Measurements from ENCODE around the gene CCDC179. TPM values are rescaled to one million over a fixed set of nuclear protein-coding genes. Genes with fewer than 3 reads are reported as not detected.

CCDC179 gene
- total RNA-seq = not detected
- 0.09 TPM for polyA plus RNA-seq
- long read RNA-seq, donor 1 = 0 reads
- long read RNA-seq, donor 2 = 0 reads
- long read RNA-seq, donor 3 = 0 reads
- long read RNA-seq, donor 4 = 0 reads
- long read RNA-seq, donor 5 = 0 reads
- long read RNA-seq, donor 6 = 0 reads
- long read RNA-seq, donor 7 = 0 reads
- long read RNA-seq, donor 8 = 0 reads
- long read RNA-seq, donor 9 = 0 reads
- long read RNA-seq, donor 10 = 0 reads

- H3K4me1 ChIP-seq (ENCODE audit: control insufficient read depth in 2 of 2, insufficient read depth in 2 of 2, low read length in 2 of 2) = no peaks in the 10 kb centered on the region
- H3K27ac ChIP-seq (ENCODE audit: low read depth in 1 of 2, low read length in 1 of 2) = no peak within 1 kb of the TSS
- 100% methylated on average over 4 of the region's 4 CpGs for WGBS
- H3K9me3 ChIP-seq (ENCODE audit: control insufficient read depth in 2 of 2, insufficient read depth in 1 of 2, low read length in 1 of 2) = no peaks in the 10 kb centered on the region
- no peak within 1 kb of the TSS for H3K4me3 ChIP-seq (ENCODE audit: low read length in 2 of 2)
- no peak for DNase-seq (ENCODE audit: low read depth in 6 of 9, low spot score in 9 of 9)
- H3K36me3 ChIP-seq (ENCODE audit: control insufficient read depth in 2 of 2, insufficient read depth in 2 of 2, low read length in 1 of 2) = no peaks in the 10 kb centered on the region
- H3K27me3 ChIP-seq (ENCODE audit: control insufficient read depth in 2 of 2, insufficient read depth in 1 of 2, low read length in 1 of 2) = no peaks in the 10 kb centered on the region
Observed at GRCh38 chr11:22860241-22860640, at the start of gene CCDC179. Gene CCDC179, minus strand, starts transcription at chr11:22860474. Its CDS starts 53 bp downstream, at chr11:22860421.

GRCh38 chr11:22903782-22904181 lies 43.5 kb upstream of the CCDC179 start:
- Histone ChIP-seq H3K27me3 (ENCODE audit: control insufficient read depth in 2 of 2, insufficient read depth in 1 of 2, low read length in 1 of 2) (no peaks in the 10 kb centered on the region), H3K27ac (ENCODE audit: low read depth in 1 of 2, low read length in 1 of 2) (no peak overlapping the region), H3K36me3 (ENCODE audit: control insufficient read depth in 2 of 2, insufficient read depth in 2 of 2, low read length in 1 of 2) (no peaks in the 10 kb centered on the region), H3K4me1 (ENCODE audit: control insufficient read depth in 2 of 2, insufficient read depth in 2 of 2, low read length in 2 of 2) (no peaks in the 10 kb centered on the region), H3K4me3 (ENCODE audit: low read length in 2 of 2) (no peak overlapping the region), H3K9me3 (ENCODE audit: control insufficient read depth in 2 of 2, insufficient read depth in 1 of 2, low read length in 1 of 2) (no peaks in the 10 kb centered on the region)
- 94% methylated on average over 1 of the region's 1 CpG for WGBS
- no peak for DNase-seq (ENCODE audit: low read depth in 6 of 9, low spot score in 9 of 9)

GRCh38 chr11:22901603-22902002 lies 41.3 kb upstream of the CCDC179 start:
- WGBS = 93% methylated on average over 4 of the region's 4 CpGs
- no peak overlapping the region for H3K27ac ChIP-seq (ENCODE audit: low read depth in 1 of 2, low read length in 1 of 2)
- no peak for DNase-seq (ENCODE audit: low read depth in 6 of 9, low spot score in 9 of 9)

GRCh38 chr11:22900764-22901486 lies 40.7 kb upstream of the CCDC179 start:
- DNase-seq (ENCODE audit: low read depth in 6 of 9, low spot score in 9 of 9) = no peak
- Histone ChIP-seq H3K27ac (ENCODE audit: low read depth in 1 of 2, low read length in 1 of 2) (no peak overlapping the region), H3K36me3 (ENCODE audit: control insufficient read depth in 2 of 2, insufficient read depth in 2 of 2, low read length in 1 of 2) (no peaks in the 10 kb centered on the region), H3K4me1 (ENCODE audit: control insufficient read depth in 2 of 2, insufficient read depth in 2 of 2, low read length in 2 of 2) (no peaks in the 10 kb centered on the region), H3K9me3 (ENCODE audit: control insufficient read depth in 2 of 2, insufficient read depth in 1 of 2, low read length in 1 of 2) (no peaks in the 10 kb centered on the region), H3K27me3 (ENCODE audit: control insufficient read depth in 2 of 2, insufficient read depth in 1 of 2, low read length in 1 of 2) (no peaks in the 10 kb centered on the region), H3K4me3 (ENCODE audit: low read length in 2 of 2) (no peak overlapping the region)

More at GRCh38 chr11:22901603-22902002, 41.3 kb upstream of the CCDC179 start:
- Histone ChIP-seq H3K4me3 (ENCODE audit: low read length in 2 of 2) (no peak overlapping the region), H3K9me3 (ENCODE audit: control insufficient read depth in 2 of 2, insufficient read depth in 1 of 2, low read length in 1 of 2) (no peaks in the 10 kb centered on the region), H3K4me1 (ENCODE audit: control insufficient read depth in 2 of 2, insufficient read depth in 2 of 2, low read length in 2 of 2) (no peaks in the 10 kb centered on the region), H3K36me3 (ENCODE audit: control insufficient read depth in 2 of 2, insufficient read depth in 2 of 2, low read length in 1 of 2) (no peaks in the 10 kb centered on the region), H3K27me3 (ENCODE audit: control insufficient read depth in 2 of 2, insufficient read depth in 1 of 2, low read length in 1 of 2) (no peaks in the 10 kb centered on the region)

GRCh38 chr11:22898036-22898435 lies 37.8 kb upstream of the CCDC179 start:
- WGBS = 97% methylated on average over 5 of the region's 5 CpGs
- H3K4me1 ChIP-seq (ENCODE audit: control insufficient read depth in 2 of 2, insufficient read depth in 2 of 2, low read length in 2 of 2) = no peaks in the 10 kb centered on the region
- no peaks in the 10 kb centered on the region for H3K27me3 ChIP-seq (ENCODE audit: control insufficient read depth in 2 of 2, insufficient read depth in 1 of 2, low read length in 1 of 2)
- H3K36me3 ChIP-seq (ENCODE audit: control insufficient read depth in 2 of 2, insufficient read depth in 2 of 2, low read length in 1 of 2) = no peaks in the 10 kb centered on the region
- H3K9me3 ChIP-seq (ENCODE audit: control insufficient read depth in 2 of 2, insufficient read depth in 1 of 2, low read length in 1 of 2) = no peaks in the 10 kb centered on the region
- H3K27ac ChIP-seq (ENCODE audit: low read depth in 1 of 2, low read length in 1 of 2) = no peak overlapping the region
- H3K4me3 ChIP-seq (ENCODE audit: low read length in 2 of 2) = no peak overlapping the region
- no peak for DNase-seq (ENCODE audit: low read depth in 6 of 9, low spot score in 9 of 9)

- no peak overlapping the region for H3K4me3 ChIP-seq (ENCODE audit: low read length in 2 of 2)
- no peaks in the 10 kb centered on the region for H3K4me1 ChIP-seq (ENCODE audit: control insufficient read depth in 2 of 2, insufficient read depth in 2 of 2, low read length in 2 of 2)
- no peaks in the 10 kb centered on the region for H3K36me3 ChIP-seq (ENCODE audit: control insufficient read depth in 2 of 2, insufficient read depth in 2 of 2, low read length in 1 of 2)
- H3K27me3 ChIP-seq (ENCODE audit: control insufficient read depth in 2 of 2, insufficient read depth in 1 of 2, low read length in 1 of 2) = no peaks in the 10 kb centered on the region
- DNase-seq (ENCODE audit: low read depth in 6 of 9, low spot score in 9 of 9) = no peak
- WGBS = 95% methylated on average over 2 of the region's 2 CpGs
- H3K9me3 ChIP-seq (ENCODE audit: control insufficient read depth in 2 of 2, insufficient read depth in 1 of 2, low read length in 1 of 2) = no peaks in the 10 kb centered on the region
- no peak overlapping the region for H3K27ac ChIP-seq (ENCODE audit: low read depth in 1 of 2, low read length in 1 of 2)
Observed at GRCh38 chr11:22890227-22890626, 30.0 kb upstream of the CCDC179 start.

- 85% methylated on average over 1 of the region's 1 CpG for WGBS
- no peaks in the 10 kb centered on the region for H3K36me3 ChIP-seq (ENCODE audit: control insufficient read depth in 2 of 2, insufficient read depth in 2 of 2, low read length in 1 of 2)
- H3K4me3 ChIP-seq (ENCODE audit: low read length in 2 of 2) = no peak overlapping the region
- H3K9me3 ChIP-seq (ENCODE audit: control insufficient read depth in 2 of 2, insufficient read depth in 1 of 2, low read length in 1 of 2) = no peaks in the 10 kb centered on the region
- no peak for DNase-seq (ENCODE audit: low read depth in 6 of 9, low spot score in 9 of 9)
- H3K27ac ChIP-seq (ENCODE audit: low read depth in 1 of 2, low read length in 1 of 2) = no peak overlapping the region
- H3K27me3 ChIP-seq (ENCODE audit: control insufficient read depth in 2 of 2, insufficient read depth in 1 of 2, low read length in 1 of 2) = no peaks in the 10 kb centered on the region
- H3K4me1 ChIP-seq (ENCODE audit: control insufficient read depth in 2 of 2, insufficient read depth in 2 of 2, low read length in 2 of 2) = no peaks in the 10 kb centered on the region
Observed at GRCh38 chr11:22884217-22884616, 23.9 kb upstream of the CCDC179 start.

- Histone ChIP-seq H3K36me3 (ENCODE audit: control insufficient read depth in 2 of 2, insufficient read depth in 2 of 2, low read length in 1 of 2) (no peaks in the 10 kb centered on the region), H3K27ac (ENCODE audit: low read depth in 1 of 2, low read length in 1 of 2) (no peak overlapping the region), H3K9me3 (ENCODE audit: control insufficient read depth in 2 of 2, insufficient read depth in 1 of 2, low read length in 1 of 2) (no peaks in the 10 kb centered on the region), H3K27me3 (ENCODE audit: control insufficient read depth in 2 of 2, insufficient read depth in 1 of 2, low read length in 1 of 2) (no peaks in the 10 kb centered on the region), H3K4me3 (ENCODE audit: low read length in 2 of 2) (no peak overlapping the region), H3K4me1 (ENCODE audit: control insufficient read depth in 2 of 2, insufficient read depth in 2 of 2, low read length in 2 of 2) (no peaks in the 10 kb centered on the region)
- 90% methylated on average over 2 of the region's 2 CpGs for WGBS
- DNase-seq (ENCODE audit: low read depth in 6 of 9, low spot score in 9 of 9) = no peak
Observed at GRCh38 chr11:22879630-22880029, 19.4 kb upstream of the CCDC179 start.

GRCh38 chr11:22878604-22879003 lies 18.3 kb upstream of the CCDC179 start:
- no peak for DNase-seq (ENCODE audit: low read depth in 6 of 9, low spot score in 9 of 9)

More at GRCh38 chr11:22878604-22879003, 18.3 kb upstream of the CCDC179 start:
- no peak overlapping the region for H3K4me3 ChIP-seq (ENCODE audit: low read length in 2 of 2)
- no peaks in the 10 kb centered on the region for H3K4me1 ChIP-seq (ENCODE audit: control insufficient read depth in 2 of 2, insufficient read depth in 2 of 2, low read length in 2 of 2)
- no peaks in the 10 kb centered on the region for H3K9me3 ChIP-seq (ENCODE audit: control insufficient read depth in 2 of 2, insufficient read depth in 1 of 2, low read length in 1 of 2)
- no peaks in the 10 kb centered on the region for H3K36me3 ChIP-seq (ENCODE audit: control insufficient read depth in 2 of 2, insufficient read depth in 2 of 2, low read length in 1 of 2)
- no peak overlapping the region for H3K27ac ChIP-seq (ENCODE audit: low read depth in 1 of 2, low read length in 1 of 2)
- no peaks in the 10 kb centered on the region for H3K27me3 ChIP-seq (ENCODE audit: control insufficient read depth in 2 of 2, insufficient read depth in 1 of 2, low read length in 1 of 2)
